GM18861 (cell line): Measurements from ENCODE around the gene KCNMB2.

ENCODE experiments used
- ATAC-seq: cut with Tn5 transposase; IDR thresholded peaks from one replicate; pipeline ENCODE4 v1.9.1; 2021; ENCODE audit not compliant: unreplicated experiment

Gene KCNMB2

GRCh38 chr3:178802993-178803693, 266.9 kb downstream of the KCNMB2 start:
- ATAC-seq: no peak

- no peak for ATAC-seq
Observed at GRCh38 chr3:178804606-178805005, 268.4 kb downstream of the KCNMB2 start.

- ATAC-seq: no peak
Observed at GRCh38 chr3:178805741-178806140, 269.5 kb downstream of the KCNMB2 start.

- no peak for ATAC-seq
Observed at GRCh38 chr3:178806651-178807050, 270.4 kb downstream of the KCNMB2 start.

GRCh38 chr3:178807694-178808093, 271.5 kb downstream of the KCNMB2 start:
- no peak for ATAC-seq

- ATAC-seq: no peak
Observed at GRCh38 chr3:178808748-178809147, 272.5 kb downstream of the KCNMB2 start.

GRCh38 chr3:178810181-178810580, 273.9 kb downstream of the KCNMB2 start:
- ATAC-seq: no peak

GRCh38 chr3:178822722-178823121, 286.5 kb downstream of the KCNMB2 start:
- no peak for ATAC-seq

- no peak for ATAC-seq
Observed at GRCh38 chr3:178823150-178823549, 286.9 kb downstream of the KCNMB2 start.

GRCh38 chr3:178823591-178824246, 287.5 kb downstream of the KCNMB2 start:
- ATAC-seq: no peak

- no peak for ATAC-seq
Observed at GRCh38 chr3:178826435-178827123, 290.3 kb downstream of the KCNMB2 start.

GRCh38 chr3:178827285-178827856, 291.1 kb downstream of the KCNMB2 start:
- no peak for ATAC-seq

- ATAC-seq: no peak
Observed at GRCh38 chr3:178833695-178834094, 297.5 kb downstream of the KCNMB2 start.

- ATAC-seq: no peak
Observed at GRCh38 chr3:178835033-178835432, 298.8 kb downstream of the KCNMB2 start.

- ATAC-seq: no peak
Observed at GRCh38 chr3:178837512-178837911, 301.3 kb downstream of the KCNMB2 start.

GRCh38 chr3:178840586-178840985, 304.4 kb downstream of the KCNMB2 start:
- no peak for ATAC-seq

- ATAC-seq: no peak
Observed at GRCh38 chr3:178841011-178841410, 304.8 kb downstream of the KCNMB2 start.

- no peak for ATAC-seq
Observed at GRCh38 chr3:178844916-178845315, 308.7 kb downstream of the KCNMB2 start.

GRCh38 chr3:178845420-178846118, 309.3 kb downstream of the KCNMB2 start:
- no peak for ATAC-seq

- no peak for ATAC-seq
Observed at GRCh38 chr3:178847190-178847589, 311.0 kb downstream of the KCNMB2 start.
